Measurements from ENCODE around the gene TTC28. TPM values are rescaled to one million over a fixed set of nuclear protein-coding genes. Genes with fewer than 3 reads are reported as not detected.

TTC28 gene
- total RNA-seq, 1 donor from 2014 or later = 7.9 TPM

- no peak overlapping the region for H3K4me3 Mint-ChIP-seq
- CTCF ChIA-PET = no interaction called here
These were observed 636.4 kb downstream of the TTC28 start for GRCh38 chr22:28043266-28043665.

DNA sequence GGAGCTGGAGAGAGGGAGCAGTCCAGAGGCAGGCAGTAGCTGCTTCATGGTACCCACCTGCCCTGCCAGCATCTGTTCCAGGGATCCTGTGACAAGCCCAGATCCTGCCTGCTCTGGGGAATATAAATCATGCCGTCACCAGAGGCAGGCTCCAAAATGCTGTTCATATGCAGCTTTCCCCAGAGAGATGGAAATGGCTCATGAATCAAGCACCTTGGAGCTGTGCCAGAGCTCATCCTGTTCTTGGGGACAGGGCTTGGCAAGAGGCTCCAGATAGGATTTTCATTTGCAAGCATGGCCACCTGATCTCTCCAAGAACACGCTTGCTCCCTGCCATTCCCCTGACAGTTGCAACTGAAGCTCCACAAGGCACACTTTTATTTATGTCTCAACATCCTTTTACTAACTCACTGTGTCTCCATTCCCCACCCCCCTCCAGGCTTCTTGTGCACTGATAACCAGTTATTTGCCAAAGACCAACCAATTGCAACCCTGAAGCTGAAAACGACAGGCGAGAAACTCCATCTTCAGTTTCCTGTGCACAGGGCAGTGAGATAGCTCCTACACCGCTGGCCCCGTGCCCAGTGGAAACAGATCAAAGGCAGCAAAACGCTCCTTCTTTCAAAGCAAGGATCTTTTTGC lies 644.8 kb downstream of the TTC28 start:
- H3K36me3 Mint-ChIP-seq (ENCODE audit: low read depth) = no peaks in the 10 kb centered on the region

More at GRCh38 chr22:28043266-28043665, 636.4 kb downstream of the TTC28 start:
- Mint-ChIP-seq H3K36me3 (ENCODE audit: low read depth) (no peaks in the 10 kb centered on the region), H3K27me3 (peaks cover 3% of the 10 kb centered on the region), H3K4me1 (no peaks in the 10 kb centered on the region), H3K9me3 (peaks cover 6% of the 10 kb centered on the region), H3K27ac (no peak overlapping the region)
- ATAC-seq (ENCODE audit: low read depth) = no peak
- DNase-seq = no peak
- intact Hi-C loops (cut with micrococcal nuclease) = no loop called here
- POLR2A ChIA-PET = no interaction called here
- no peak for TF ChIP-seq CTCF (IDR thresholded peaks at IDR 0.05)

DNA sequence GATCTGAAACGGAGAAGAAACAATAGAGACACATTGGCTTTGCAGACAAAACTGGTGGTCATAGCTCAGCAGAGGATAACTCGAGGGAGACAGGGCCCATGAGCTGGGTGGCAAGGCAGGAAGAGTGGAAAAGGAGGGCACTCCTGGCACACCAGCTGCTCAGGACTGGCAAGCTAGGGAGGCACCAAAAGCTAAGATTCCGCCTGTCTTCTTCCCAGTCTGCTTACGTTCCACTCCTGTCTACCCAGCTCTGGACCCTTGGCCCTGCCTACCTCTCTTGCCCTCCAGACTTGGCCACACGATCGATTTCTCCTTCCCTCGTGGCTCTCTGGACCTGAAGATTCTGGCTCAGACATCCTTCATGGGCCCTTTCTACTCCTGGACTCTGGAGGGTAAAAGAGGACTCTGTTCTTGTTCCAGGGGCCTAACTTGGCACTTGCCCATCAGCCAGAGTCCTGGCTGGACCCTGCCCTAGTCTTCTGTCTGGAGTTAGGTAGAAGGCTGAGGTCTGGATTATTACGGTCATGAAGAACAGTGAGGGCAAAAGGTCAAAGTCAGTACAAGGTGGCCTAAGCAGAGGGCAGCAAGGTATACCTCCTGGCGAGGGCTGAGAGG lies 645.4 kb downstream of the TTC28 start:
- no peak for ATAC-seq (ENCODE audit: low read depth)
- Mint-ChIP-seq H3K36me3 (ENCODE audit: low read depth) (no peaks in the 10 kb centered on the region), H3K4me3 (no peak overlapping the region), H3K4me1 (no peaks in the 10 kb centered on the region), H3K27ac (no peak overlapping the region), H3K9me3 (no peaks in the 10 kb centered on the region), H3K27me3 (peaks cover 20% of the 10 kb centered on the region)
- DNase-seq = no peak
- CTCF ChIA-PET = no interaction called here
- intact Hi-C loops (cut with micrococcal nuclease) = no loop called here
- POLR2A ChIA-PET = no interaction called here
- no peak for TF ChIP-seq CTCF (IDR thresholded peaks at IDR 0.05)

More for the DNA sequence above, 644.8 kb downstream of the TTC28 start:
- CTCF ChIA-PET = no interaction called here
- POLR2A ChIA-PET = no interaction called here
- Mint-ChIP-seq H3K4me3 (no peak overlapping the region), H3K4me1 (no peaks in the 10 kb centered on the region), H3K27me3 (peaks cover 20% of the 10 kb centered on the region), H3K9me3 (no peaks in the 10 kb centered on the region), H3K27ac (no peak overlapping the region)
- no peak for DNase-seq
- intact Hi-C loops (cut with micrococcal nuclease) = no loop called here
- ATAC-seq (ENCODE audit: low read depth) = no peak
- TF ChIP-seq CTCF (IDR thresholded peaks at IDR 0.05) = no peak

GRCh38 chr22:28032861-28033260 lies 646.8 kb downstream of the TTC28 start:
- Mint-ChIP-seq H3K4me3 (no peak overlapping the region), H3K27me3 (peaks cover 20% of the 10 kb centered on the region), H3K36me3 (ENCODE audit: low read depth) (no peaks in the 10 kb centered on the region), H3K27ac (no peak overlapping the region), H3K4me1 (no peaks in the 10 kb centered on the region), H3K9me3 (no peaks in the 10 kb centered on the region)
- no peak for TF ChIP-seq CTCF (IDR thresholded peaks at IDR 0.05)
- ChIA-PET CTCF (no interaction called here), POLR2A (no interaction called here)
- ATAC-seq (ENCODE audit: low read depth) (no peak), DNase-seq (no peak)
- intact Hi-C loops (cut with micrococcal nuclease) = no loop called here

GRCh38 chr22:28031383-28031922 lies 648.2 kb downstream of the TTC28 start:
- ChIA-PET CTCF (no interaction called here), POLR2A (no interaction called here)
- DNase-seq (no peak), ATAC-seq (ENCODE audit: low read depth) (no peak)
- H3K27ac Mint-ChIP-seq = no peak overlapping the region
- no peak overlapping the region for H3K4me3 Mint-ChIP-seq
- peaks cover 19% of the 10 kb centered on the region for H3K27me3 Mint-ChIP-seq
- intact Hi-C loops (cut with micrococcal nuclease) = no loop called here
- no peak for TF ChIP-seq CTCF (IDR thresholded peaks at IDR 0.05)
- H3K36me3 Mint-ChIP-seq (ENCODE audit: low read depth) = no peaks in the 10 kb centered on the region
- H3K4me1 Mint-ChIP-seq = no peaks in the 10 kb centered on the region
- H3K9me3 Mint-ChIP-seq = no peaks in the 10 kb centered on the region
